ENCODE data around the gene GAS7. TPM values are rescaled to one million over a fixed set of nuclear protein-coding genes. Genes with fewer than 3 reads are reported as not detected.

Gene GAS7
- total RNA-seq, 1 experiment from 2014 or later = 12.3 TPM

GRCh38 chr17:9968881-9969280 is 229.5 kb downstream of the GAS7 start:
- Mint-ChIP-seq H3K4me3 (no peak overlapping the region), H3K27me3 (ENCODE audit: low read depth) (no peaks in the 10 kb centered on the region), H3K36me3 (no peaks in the 10 kb centered on the region), H3K27ac (no peak overlapping the region), H3K4me1 (peaks cover 4% of the 10 kb centered on the region), H3K9me3 (no peaks in the 10 kb centered on the region)
- TF ChIP-seq ZNF281 (CRISPR knock-in tag; IDR thresholded peaks at IDR 0.05) = no peak
- no peak for TF ChIP-seq USF1 (CRISPR knock-in tag; IDR thresholded peaks at IDR 0.05)
- TF ChIP-seq ZSCAN18 (CRISPR knock-in tag; IDR thresholded peaks at IDR 0.05) = no peak
- POLR2A ChIA-PET = no interaction called here
- CTCF ChIA-PET = interaction anchor here (0.6 to 1.4 kb wide), 3 partner anchors 14 to 258 kb away, joined by 3 to 7 read pairs (median 5); no protein-coding TSS in a partner anchor
- ATAC-seq (no peak), DNase-seq (ENCODE audit: low spot score) (no peak)

- TF ChIP-seq E2F1 (CRISPR knock-in tag; IDR thresholded peaks at IDR 0.05) = no peak
- no peak for TF ChIP-seq ERG (CRISPR knock-in tag; IDR thresholded peaks at IDR 0.05)
- TF ChIP-seq MXD4 (CRISPR knock-in tag; IDR thresholded peaks at IDR 0.05; ENCODE audit: borderline replicate concordance) = no peak
- DNase-seq (ENCODE audit: low spot score) (no peak), ATAC-seq (no peak)
- H3K4me3 Mint-ChIP-seq = no peak overlapping the region
- no peak overlapping the region for H3K27ac Mint-ChIP-seq
- peaks cover 4% of the 10 kb centered on the region for H3K4me1 Mint-ChIP-seq
- ChIA-PET CTCF (interaction anchor here (0.8 to 1.4 kb wide), 4 partner anchors 14 to 259 kb away, joined by 3 to 7 read pairs (median 4); no protein-coding TSS in a partner anchor), POLR2A (no interaction called here)
- no peaks in the 10 kb centered on the region for H3K9me3 Mint-ChIP-seq
- H3K27me3 Mint-ChIP-seq (ENCODE audit: low read depth) = no peaks in the 10 kb centered on the region
- no peaks in the 10 kb centered on the region for H3K36me3 Mint-ChIP-seq
Observed at GRCh38 chr17:9968008-9968407, 230.4 kb downstream of the GAS7 start.

- H3K4me3 Mint-ChIP-seq = peak overlapping the region; percentile 57
- no peaks in the 10 kb centered on the region for H3K36me3 Mint-ChIP-seq
- H3K27me3 Mint-ChIP-seq (ENCODE audit: low read depth) = no peaks in the 10 kb centered on the region
- POLR2A ChIA-PET = no interaction called here
- CTCF ChIA-PET = interaction anchor here (0.6 to 7.7 kb wide), 19 partner anchors 10 to 621 kb away, joined by 3 to 112 read pairs (median 4); partner anchors contain the start of gene RCVRN
- ATAC-seq (peak; percentile 79), DNase-seq (ENCODE audit: low spot score) (peak; percentile 83)
- no peak overlapping the region for H3K27ac Mint-ChIP-seq
- peaks cover 32% of the 10 kb centered on the region for H3K4me1 Mint-ChIP-seq
- H3K9me3 Mint-ChIP-seq = no peaks in the 10 kb centered on the region
- TF ChIP-seq GRHL2 (CRISPR knock-in tag; IDR thresholded peaks at IDR 0.05; ENCODE audit: insufficient replicate concordance, severe bottlenecking) (no peak), HMGXB4 (CRISPR knock-in tag; IDR thresholded peaks at IDR 0.05) (0 out of 2 replicates have a peak, but pooled peaks have one; percentile 28), ZNF138 (CRISPR knock-in tag; conservative IDR thresholded peaks at IDR 0.05) (no peak), TCF7 (CRISPR knock-in tag; IDR thresholded peaks at IDR 0.05; ENCODE audit: low read depth) (no peak), CTCF (IDR thresholded peaks at IDR 0.05) (peak; percentile 48), ZNF423 (CRISPR knock-in tag; IDR thresholded peaks at IDR 0.05) (no peak), ZNF232 (CRISPR knock-in tag; IDR thresholded peaks at IDR 0.05) (no peak), CREM (CRISPR knock-in tag; IDR thresholded peaks at IDR 0.05) (no peak), MYBL2 (CRISPR knock-in tag; IDR thresholded peaks at IDR 0.05) (no peak), USF2 (CRISPR knock-in tag; IDR thresholded peaks at IDR 0.05) (no peak), NFE2L1 (CRISPR knock-in tag; IDR thresholded peaks at IDR 0.05) (no peak)
Observed at GRCh38 chr17:9959377-9959981, 238.9 kb downstream of the GAS7 start.

Measured in WTC11 (cell line).